GM18505 (cell line): ENCODE measurements around the gene RO60.

Source experiments
- ATAC-seq: cut with Tn5 transposase; IDR thresholded peaks from one replicate; pipeline ENCODE4 v1.9.1; 2021; ENCODE audit not compliant: unreplicated experiment
- POLR2A ChIP-seq: IDR thresholded peaks from 4 replicates; pipeline ENCODE4 v1.6.1; 2011; ENCODE audit warnings: borderline replicate concordance; ENCODE audit not compliant: insufficient read depth, insufficient read length; ENCODE audit errors: extremely low read depth

Gene RO60

DNA sequence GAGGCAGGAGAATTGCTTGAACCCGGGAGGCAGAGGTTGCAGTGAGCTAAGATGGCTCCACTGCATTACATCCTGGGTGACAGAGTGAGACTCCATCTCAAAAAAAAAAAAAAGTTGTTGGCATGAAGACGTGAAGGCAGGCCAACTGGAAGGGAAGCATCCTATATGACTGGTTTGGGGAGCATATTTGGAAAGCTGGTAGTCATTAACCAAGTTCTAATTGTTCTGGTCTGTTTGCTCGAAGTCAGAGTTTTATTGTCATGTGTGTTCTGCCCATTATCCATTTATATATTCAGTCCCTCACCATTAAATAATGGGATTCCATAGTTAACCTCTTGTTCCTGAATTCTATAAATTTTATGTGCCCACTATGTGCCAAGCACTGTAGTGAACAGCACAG is 49.1 kb downstream of the RO60 start:
- ATAC-seq: no peak

More for the DNA sequence above, 49.1 kb downstream of the RO60 start:
- no peak for TF ChIP-seq POLR2A
